Measurements from ENCODE around the gene IQCC.

The IQCC gene

DNA sequence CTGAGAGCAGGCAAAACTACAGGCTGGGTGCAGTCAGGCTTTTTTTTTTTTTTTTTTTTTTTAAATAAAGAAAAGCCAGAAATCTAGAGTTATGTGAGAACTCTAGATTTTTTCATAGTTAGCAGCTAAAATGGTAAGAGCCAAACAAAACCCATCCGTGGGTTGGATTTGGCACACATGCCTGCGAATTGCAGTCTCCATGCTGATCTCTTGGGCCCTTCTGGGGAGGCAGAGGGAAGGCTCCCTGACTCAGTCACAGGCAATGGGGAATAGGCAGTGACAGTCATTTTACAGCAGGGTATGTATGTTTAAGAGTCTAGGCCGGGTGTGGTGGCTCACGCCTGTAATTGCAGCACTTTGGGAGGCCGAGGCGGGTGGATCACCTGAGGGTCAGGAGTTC lies 23.4 kb upstream of the IQCC start:
- in situ Hi-C loops (cut with MboI; ENCODE audit: low pct_unique_long_range_greater_than_20kb, low sequenced_read_pairs, unreplicated experiment) = no loop called here
- DNase-seq (ENCODE audit: low spot score) = no peak
- TF ChIP-seq, protein P1, sequence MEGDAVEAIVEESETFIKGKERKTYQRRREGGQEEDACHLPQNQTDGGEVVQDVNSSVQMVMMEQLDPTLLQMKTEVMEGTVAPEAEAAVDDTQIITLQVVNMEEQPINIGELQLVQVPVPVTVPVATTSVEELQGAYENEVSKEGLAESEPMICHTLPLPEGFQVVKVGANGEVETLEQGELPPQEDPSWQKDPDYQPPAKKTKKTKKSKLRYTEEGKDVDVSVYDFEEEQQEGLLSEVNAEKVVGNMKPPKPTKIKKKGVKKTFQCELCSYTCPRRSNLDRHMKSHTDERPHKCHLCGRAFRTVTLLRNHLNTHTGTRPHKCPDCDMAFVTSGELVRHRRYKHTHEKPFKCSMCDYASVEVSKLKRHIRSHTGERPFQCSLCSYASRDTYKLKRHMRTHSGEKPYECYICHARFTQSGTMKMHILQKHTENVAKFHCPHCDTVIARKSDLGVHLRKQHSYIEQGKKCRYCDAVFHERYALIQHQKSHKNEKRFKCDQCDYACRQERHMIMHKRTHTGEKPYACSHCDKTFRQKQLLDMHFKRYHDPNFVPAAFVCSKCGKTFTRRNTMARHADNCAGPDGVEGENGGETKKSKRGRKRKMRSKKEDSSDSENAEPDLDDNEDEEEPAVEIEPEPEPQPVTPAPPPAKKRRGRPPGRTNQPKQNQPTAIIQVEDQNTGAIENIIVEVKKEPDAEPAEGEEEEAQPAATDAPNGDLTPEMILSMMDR (IDR thresholded peaks at IDR 0.05; ENCODE audit: extremely low read depth, insufficient read depth, missing control alignments) = no peak

DNA sequence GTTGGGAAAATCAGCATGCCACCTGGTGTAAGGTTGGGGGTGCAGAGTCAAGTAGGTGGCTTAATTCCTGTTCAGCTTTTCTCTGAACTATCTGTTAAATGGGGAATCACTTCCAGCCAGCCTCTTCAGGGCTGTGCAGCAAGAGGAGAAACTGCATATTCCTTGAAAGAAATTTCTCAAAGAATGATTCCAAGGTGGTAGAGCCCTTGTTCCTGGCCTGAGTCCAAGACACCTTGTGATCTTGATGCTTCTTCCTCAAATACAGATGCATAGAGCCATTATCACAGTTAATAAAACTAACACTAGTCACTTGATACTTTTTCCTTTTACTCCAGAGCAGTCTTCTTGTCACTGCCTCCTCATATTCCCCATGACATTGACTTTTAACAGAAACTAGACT lies 20.8 kb upstream of the IQCC start:
- DNase-seq (ENCODE audit: low spot score) = no peak
- TF ChIP-seq, protein P1 (IDR thresholded peaks at IDR 0.05; ENCODE audit: extremely low read depth, insufficient read depth, missing control alignments) = no peak
- in situ Hi-C loops (cut with MboI; ENCODE audit: low pct_unique_long_range_greater_than_20kb, low sequenced_read_pairs, unreplicated experiment) = no loop called here

DNA sequence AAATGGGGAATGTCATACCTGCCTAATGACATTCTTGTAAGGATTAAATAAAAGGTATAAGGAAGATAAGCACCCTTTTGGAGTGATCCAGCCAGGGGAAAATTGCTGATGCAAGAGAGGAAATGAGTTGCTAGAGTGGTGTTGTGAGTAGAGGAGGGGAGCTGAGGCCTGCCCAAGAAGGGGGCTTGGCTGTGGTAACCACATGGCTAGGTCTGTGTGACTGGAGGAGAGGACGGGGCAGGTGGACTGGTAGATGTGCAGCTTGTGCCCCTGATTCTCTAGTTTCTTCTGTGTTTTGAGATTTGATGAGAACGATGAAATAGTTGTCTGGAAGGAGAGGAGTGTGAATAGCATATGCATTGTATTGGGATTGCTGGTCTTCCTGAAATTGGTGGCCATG lies 19.4 kb upstream of the IQCC start:
- no peak for DNase-seq (ENCODE audit: low spot score)
- in situ Hi-C loops (cut with MboI; ENCODE audit: low pct_unique_long_range_greater_than_20kb, low sequenced_read_pairs, unreplicated experiment) = no loop called here
- TF ChIP-seq, protein P1 (IDR thresholded peaks at IDR 0.05; ENCODE audit: extremely low read depth, insufficient read depth, missing control alignments) = no peak

DNA sequence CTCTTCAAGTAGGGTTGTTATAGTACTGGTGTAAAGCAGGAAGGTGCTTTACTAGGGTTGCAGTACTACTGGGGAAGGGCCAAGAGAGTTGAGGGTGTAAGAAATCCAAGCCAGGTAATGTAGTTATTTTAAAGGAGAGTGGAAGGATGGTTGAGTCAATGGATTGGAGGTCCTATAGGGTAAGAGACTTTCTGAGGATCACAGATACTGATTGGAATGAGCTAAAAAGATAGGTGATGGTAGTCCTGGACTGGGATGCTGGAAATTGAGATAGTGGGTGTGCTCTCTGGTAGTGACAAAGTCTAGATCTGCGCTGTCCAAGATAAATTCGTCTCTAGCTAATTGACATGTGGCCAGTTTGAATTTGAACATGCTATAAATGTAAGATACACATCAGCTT lies 19.0 kb upstream of the IQCC start:
- in situ Hi-C loops (cut with MboI; ENCODE audit: low pct_unique_long_range_greater_than_20kb, low sequenced_read_pairs, unreplicated experiment) = no loop called here
- DNase-seq (ENCODE audit: low spot score) = no peak
- TF ChIP-seq, protein P1 (IDR thresholded peaks at IDR 0.05; ENCODE audit: extremely low read depth, insufficient read depth, missing control alignments) = no peak

DNA sequence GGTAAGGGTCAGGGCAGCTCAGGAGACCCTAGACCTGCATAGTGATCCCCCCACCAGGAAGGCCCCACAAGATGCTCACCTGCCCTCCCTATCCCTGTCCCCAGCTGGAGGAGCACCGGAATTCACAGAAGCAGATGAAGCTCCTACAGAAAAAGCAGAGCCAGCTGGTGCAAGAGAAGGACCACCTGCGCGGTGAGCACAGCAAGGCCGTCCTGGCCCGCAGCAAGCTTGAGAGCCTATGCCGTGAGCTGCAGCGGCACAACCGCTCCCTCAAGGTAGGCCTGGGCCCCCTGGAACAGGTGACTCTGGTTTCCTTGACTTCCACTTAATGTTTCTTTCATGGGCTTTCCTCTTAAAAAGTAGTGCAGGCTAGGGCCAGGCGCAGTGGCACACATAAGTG lies 17.6 kb upstream of the IQCC start:
- TF ChIP-seq, protein P1 (IDR thresholded peaks at IDR 0.05; ENCODE audit: extremely low read depth, insufficient read depth, missing control alignments) = no peak
- in situ Hi-C loops (cut with MboI; ENCODE audit: low pct_unique_long_range_greater_than_20kb, low sequenced_read_pairs, unreplicated experiment) = no loop called here
- no peak for DNase-seq (ENCODE audit: low spot score)

DNA sequence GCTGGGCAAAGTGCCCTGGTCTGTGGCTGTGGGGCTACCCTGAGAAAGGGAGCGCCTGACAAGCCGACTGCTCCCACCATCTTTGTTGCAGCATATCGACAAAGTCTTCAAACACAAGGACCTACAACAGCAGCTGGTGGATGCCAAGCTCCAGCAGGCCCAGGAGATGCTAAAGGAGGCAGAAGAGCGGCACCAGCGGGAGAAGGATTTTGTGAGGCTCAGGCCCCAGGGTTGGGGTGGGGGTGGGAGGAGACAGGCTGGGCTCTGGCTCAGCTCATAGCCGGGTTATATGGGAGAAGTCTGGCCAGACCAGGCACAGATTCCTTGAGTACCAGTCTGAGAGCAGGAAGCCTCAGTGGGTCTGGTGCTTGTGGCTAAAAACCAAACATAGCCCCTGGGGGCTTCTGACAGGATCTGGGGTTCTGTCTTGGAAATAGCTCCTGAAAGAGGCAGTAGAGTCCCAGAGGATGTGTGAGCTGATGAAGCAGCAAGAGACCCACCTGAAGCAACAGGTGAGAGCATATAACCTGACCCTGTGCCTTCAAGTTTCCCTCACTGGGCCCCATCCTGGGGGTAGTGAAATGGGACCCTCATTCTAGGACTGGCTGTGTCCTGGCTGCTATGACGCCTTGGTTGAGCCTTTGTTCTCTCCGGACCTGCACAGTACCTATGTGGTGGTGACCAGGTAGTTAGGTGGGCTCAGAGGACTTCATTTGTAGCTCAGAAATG lies 13.1 kb upstream of the IQCC start:
- TF ChIP-seq, protein P1 (IDR thresholded peaks at IDR 0.05; ENCODE audit: extremely low read depth, insufficient read depth, missing control alignments) = no peak
- in situ Hi-C loops (cut with MboI; ENCODE audit: low pct_unique_long_range_greater_than_20kb, low sequenced_read_pairs, unreplicated experiment) = no loop called here
- no peak for DNase-seq (ENCODE audit: low spot score)

All from GM13977 (cell line).